ENCODE data around the gene RNF157. TPM values are rescaled to one million over a fixed set of nuclear protein-coding genes. Genes with fewer than 3 reads are reported as not detected.

The RNF157 gene
- total and polyA plus RNA-seq, 9 of the 15 experiments (the other 6 are each of a cell fraction or from before 2014, with no cell fraction given): 8.1 to 31.7 (median 20.8) TPM

- no peaks in the 10 kb centered on the region for H3K27me3 ChIP-seq (ENCODE audit: control insufficient read depth in 2 of 2, insufficient read depth in 2 of 2, low read length in 2 of 2)
- in situ Hi-C loops (cut with MboI): no loop called here
- no peaks in the 10 kb centered on the region for H4K20me1 ChIP-seq (replicated peaks; ENCODE audit: control insufficient read depth, insufficient read depth, low read length)
- H3K9me1 ChIP-seq (ENCODE audit: control insufficient read depth, insufficient read depth, low read length): no peaks in the 10 kb centered on the region
- no peak overlapping the region for H3K4me2 ChIP-seq (ENCODE audit: insufficient read depth, low read length)
- H3K4me1 ChIP-seq (replicated peaks in 1 of 2; ENCODE audit: control insufficient read depth in 2 of 2, insufficient read depth in 2 of 2, low read length in 2 of 2): no peaks in the 10 kb centered on the region; a peak in 1 of 5 replicates
- CTCF ChIA-PET (ENCODE audit: low intra/inter-chr PET ratio): no interaction called here
- intact Hi-C loops (cut with micrococcal nuclease): no loop called here
- ATAC-seq (no peak), FAIRE-seq (no peak), DNase-seq (ENCODE audit: extremely low read depth in 1 of 4, low spot score in 3 of 4) (no peak)
- POLR2A ChIA-PET: interaction anchor here (1.0 to 1.1 kb wide), 2 partner anchors 9 to 10 kb away, joined by 4 to 7 read pairs; no protein-coding TSS in a partner anchor
- peaks cover 45% of the 10 kb centered on the region; the same call in 2 of the 3 replicates for H3K36me3 ChIP-seq (ENCODE audit: control insufficient read depth, insufficient read depth, low read length)
- H3K4me3 ChIP-seq: no peak overlapping the region
- no peaks in the 10 kb centered on the region for H3K9me3 ChIP-seq (replicated peaks; ENCODE audit: control insufficient read depth, insufficient read depth, low read depth, low read length)
- no peak overlapping the region for H3K27ac ChIP-seq (ENCODE audit: extremely low read depth, low read depth, low read length)
- no peak overlapping the region for H2AFZ ChIP-seq (ENCODE audit: low read depth, low read length)
- no peak overlapping the region for H3K9ac ChIP-seq (ENCODE audit: insufficient read depth in 1 of 2, low read depth in 2 of 2, low read length in 2 of 2)
- WGBS (ENCODE audit: insufficient coverage, low coverage, missing lambda C conversion rate): 71% methylated on average over 3 of the region's 3 CpGs
- no TSS peak for BruUV-seq (replicated peaks)
- TF ChIP-seq EP400 (IDR thresholded peaks at IDR 0.05) (no peak), NFRKB (IDR thresholded peaks at IDR 0.05; ENCODE audit: low read depth) (no peak), TARDBP (IDR thresholded peaks at IDR 0.05) (no peak), PCBP2 (IDR thresholded peaks at IDR 0.05; ENCODE audit: low read depth, low read length, poor library complexity, severe bottlenecking) (no peak), ZNF263 (CRISPR knock-in tag; IDR thresholded peaks at IDR 0.05; ENCODE audit: borderline replicate concordance) (no peak), ZNF165 (CRISPR knock-in tag; IDR thresholded peaks at IDR 0.05; ENCODE audit: borderline replicate concordance) (no peak), SRSF3 (IDR thresholded peaks at IDR 0.05; ENCODE audit: insufficient read depth, low read length) (no peak), TOE1 (IDR thresholded peaks at IDR 0.05; ENCODE audit: borderline replicate concordance) (no peak), TOE1 (CRISPR knock-in tag; IDR thresholded peaks at IDR 0.05; ENCODE audit: borderline replicate concordance, low read depth) (no peak), SAFB (IDR thresholded peaks at IDR 0.05; ENCODE audit: borderline replicate concordance, low read depth, low read length) (no peak), NFATC3 (IDR thresholded peaks at IDR 0.05) (no peak), GATAD2B (IDR thresholded peaks at IDR 0.05; ENCODE audit: borderline replicate concordance) (no peak), ZNF174 (CRISPR knock-in tag; IDR thresholded peaks at IDR 0.05) (no peak), CSDE1 (IDR thresholded peaks at IDR 0.05) (no peak), ZNF395 (CRISPR knock-in tag; IDR thresholded peaks at IDR 0.05) (no peak)
- TF ChIP-seq, protein P1, sequence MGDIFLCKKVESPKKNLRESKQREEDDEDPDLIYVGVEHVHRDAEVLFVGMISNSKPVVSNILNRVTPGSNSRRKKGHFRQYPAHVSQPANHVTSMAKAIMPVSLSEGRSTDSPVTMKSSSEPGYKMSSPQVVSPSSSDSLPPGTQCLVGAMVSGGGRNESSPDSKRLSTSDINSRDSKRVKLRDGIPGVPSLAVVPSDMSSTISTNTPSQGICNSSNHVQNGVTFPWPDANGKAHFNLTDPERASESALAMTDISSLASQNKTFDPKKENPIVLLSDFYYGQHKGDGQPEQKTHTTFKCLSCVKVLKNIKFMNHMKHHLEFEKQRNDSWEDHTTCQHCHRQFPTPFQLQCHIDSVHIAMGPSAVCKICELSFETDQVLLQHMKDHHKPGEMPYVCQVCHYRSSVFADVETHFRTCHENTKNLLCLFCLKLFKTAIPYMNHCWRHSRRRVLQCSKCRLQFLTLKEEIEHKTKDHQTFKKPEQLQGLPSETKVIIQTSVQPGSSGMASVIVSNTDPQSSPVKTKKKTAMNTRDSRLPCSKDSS (IDR thresholded peaks at IDR 0.05; ENCODE audit: low read depth, partially characterized antibody): no peak
- TF ChIP-seq, protein P2, sequence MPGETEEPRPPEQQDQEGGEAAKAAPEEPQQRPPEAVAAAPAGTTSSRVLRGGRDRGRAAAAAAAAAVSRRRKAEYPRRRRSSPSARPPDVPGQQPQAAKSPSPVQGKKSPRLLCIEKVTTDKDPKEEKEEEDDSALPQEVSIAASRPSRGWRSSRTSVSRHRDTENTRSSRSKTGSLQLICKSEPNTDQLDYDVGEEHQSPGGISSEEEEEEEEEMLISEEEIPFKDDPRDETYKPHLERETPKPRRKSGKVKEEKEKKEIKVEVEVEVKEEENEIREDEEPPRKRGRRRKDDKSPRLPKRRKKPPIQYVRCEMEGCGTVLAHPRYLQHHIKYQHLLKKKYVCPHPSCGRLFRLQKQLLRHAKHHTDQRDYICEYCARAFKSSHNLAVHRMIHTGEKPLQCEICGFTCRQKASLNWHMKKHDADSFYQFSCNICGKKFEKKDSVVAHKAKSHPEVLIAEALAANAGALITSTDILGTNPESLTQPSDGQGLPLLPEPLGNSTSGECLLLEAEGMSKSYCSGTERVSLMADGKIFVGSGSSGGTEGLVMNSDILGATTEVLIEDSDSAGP (CRISPR knock-in tag; IDR thresholded peaks at IDR 0.05): no peak
- TF ChIP-seq, protein P3, sequence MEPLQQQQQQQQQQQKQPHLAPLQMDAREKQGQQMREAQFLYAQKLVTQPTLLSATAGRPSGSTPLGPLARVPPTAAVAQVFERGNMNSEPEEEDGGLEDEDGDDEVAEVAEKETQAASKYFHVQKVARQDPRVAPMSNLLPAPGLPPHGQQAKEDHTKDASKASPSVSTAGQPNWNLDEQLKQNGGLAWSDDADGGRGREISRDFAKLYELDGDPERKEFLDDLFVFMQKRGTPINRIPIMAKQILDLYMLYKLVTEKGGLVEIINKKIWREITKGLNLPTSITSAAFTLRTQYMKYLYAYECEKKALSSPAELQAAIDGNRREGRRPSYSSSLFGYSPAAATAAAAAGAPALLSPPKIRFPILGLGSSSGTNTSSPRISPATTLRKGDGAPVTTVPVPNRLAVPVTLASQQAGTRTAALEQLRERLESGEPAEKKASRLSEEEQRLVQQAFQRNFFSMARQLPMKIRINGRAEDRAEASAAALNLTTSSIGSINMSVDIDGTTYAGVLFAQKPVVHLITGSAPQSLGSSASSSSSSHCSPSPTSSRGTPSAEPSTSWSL (CRISPR knock-in tag; IDR thresholded peaks at IDR 0.05; ENCODE audit: borderline replicate concordance): no peak
- no peaks in the 10 kb centered on the region for H3K79me2 ChIP-seq (ENCODE audit: control insufficient read depth, insufficient read depth, low read length)
These were observed 36.0 kb downstream of the RNF157 start for GRCh38 chr17:76204277-76204676.
